ENCODE data around the gene SMAP1. TPM values are rescaled to one million over a fixed set of nuclear protein-coding genes. Genes with fewer than 3 reads are reported as not detected.
"Not testable (repeated sequence)": the region's sequence is repeated elsewhere in the genome, so short reads cannot be mapped to it uniquely, and the experiment has no call there.

Gene SMAP1
- total RNA-seq, 2 donors from 2014 or later: 36.6 to 49.4 TPM

DNA sequence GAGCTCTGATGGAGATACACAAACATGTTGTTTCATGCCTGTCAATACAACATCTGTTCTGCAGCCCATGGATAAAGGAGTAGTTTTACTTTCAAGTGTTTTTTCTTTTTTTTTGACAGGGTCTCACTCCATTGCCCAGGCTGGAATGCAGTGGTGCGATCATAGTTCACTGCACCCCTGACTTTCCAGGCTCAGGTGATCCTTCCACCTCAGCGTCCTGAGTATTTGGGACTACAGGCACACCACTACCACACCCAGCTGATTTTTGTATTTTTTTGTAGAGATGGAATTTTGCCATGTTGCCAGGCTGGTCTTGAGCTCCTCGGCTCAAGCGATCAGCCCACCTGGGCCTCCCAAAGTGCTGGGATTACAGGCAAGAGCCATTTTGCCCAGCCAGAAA is 97.0 kb downstream of the SMAP1 start:
- peaks cover 15% of the 10 kb centered on the region for H3K9me3 Mint-ChIP-seq
- peaks cover 16% of the 10 kb centered on the region for H3K36me3 ChIP-seq (ENCODE audit: control insufficient read depth, insufficient read depth, low read length)
- no peak overlapping the region for H3K27ac ChIP-seq (ENCODE audit: low read depth, low read length)
- TF ChIP-seq, protein P1, sequence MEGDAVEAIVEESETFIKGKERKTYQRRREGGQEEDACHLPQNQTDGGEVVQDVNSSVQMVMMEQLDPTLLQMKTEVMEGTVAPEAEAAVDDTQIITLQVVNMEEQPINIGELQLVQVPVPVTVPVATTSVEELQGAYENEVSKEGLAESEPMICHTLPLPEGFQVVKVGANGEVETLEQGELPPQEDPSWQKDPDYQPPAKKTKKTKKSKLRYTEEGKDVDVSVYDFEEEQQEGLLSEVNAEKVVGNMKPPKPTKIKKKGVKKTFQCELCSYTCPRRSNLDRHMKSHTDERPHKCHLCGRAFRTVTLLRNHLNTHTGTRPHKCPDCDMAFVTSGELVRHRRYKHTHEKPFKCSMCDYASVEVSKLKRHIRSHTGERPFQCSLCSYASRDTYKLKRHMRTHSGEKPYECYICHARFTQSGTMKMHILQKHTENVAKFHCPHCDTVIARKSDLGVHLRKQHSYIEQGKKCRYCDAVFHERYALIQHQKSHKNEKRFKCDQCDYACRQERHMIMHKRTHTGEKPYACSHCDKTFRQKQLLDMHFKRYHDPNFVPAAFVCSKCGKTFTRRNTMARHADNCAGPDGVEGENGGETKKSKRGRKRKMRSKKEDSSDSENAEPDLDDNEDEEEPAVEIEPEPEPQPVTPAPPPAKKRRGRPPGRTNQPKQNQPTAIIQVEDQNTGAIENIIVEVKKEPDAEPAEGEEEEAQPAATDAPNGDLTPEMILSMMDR (conservative IDR thresholded peaks at IDR 0.05): no peak
- WGBS, 2 experiments (ENCODE audit: insufficient coverage in 1 of 2, insufficient read length in 1 of 2): 95 to 100% methylated on average over 3 to 4 of the region's 4 CpGs
- peaks cover 22% of the 10 kb centered on the region for H3K36me3 Mint-ChIP-seq (ENCODE audit: low read depth)
- H3K4me3 ChIP-seq (ENCODE audit: low read length): no peak overlapping the region
- H3K4me1 Mint-ChIP-seq: no peaks in the 10 kb centered on the region
- H3K27ac Mint-ChIP-seq: no peak overlapping the region
- H3K27me3 Mint-ChIP-seq (ENCODE audit: insufficient read depth): no peaks in the 10 kb centered on the region
- H3K9me3 ChIP-seq (ENCODE audit: control insufficient read depth, low read length): peaks cover 6% of the 10 kb centered on the region
- DNase-seq: no peak
- H3K4me1 ChIP-seq (ENCODE audit: control insufficient read depth, insufficient read depth, low read length): no peaks in the 10 kb centered on the region
- no peak overlapping the region for H3K4me3 Mint-ChIP-seq
- H3K9ac ChIP-seq (ENCODE audit: extremely low read depth, low read length, poor library complexity, severe bottlenecking): no peak overlapping the region
- no peaks in the 10 kb centered on the region for H3K27me3 ChIP-seq (ENCODE audit: control insufficient read depth, insufficient read depth, low read length, poor library complexity, severe bottlenecking)

DNA sequence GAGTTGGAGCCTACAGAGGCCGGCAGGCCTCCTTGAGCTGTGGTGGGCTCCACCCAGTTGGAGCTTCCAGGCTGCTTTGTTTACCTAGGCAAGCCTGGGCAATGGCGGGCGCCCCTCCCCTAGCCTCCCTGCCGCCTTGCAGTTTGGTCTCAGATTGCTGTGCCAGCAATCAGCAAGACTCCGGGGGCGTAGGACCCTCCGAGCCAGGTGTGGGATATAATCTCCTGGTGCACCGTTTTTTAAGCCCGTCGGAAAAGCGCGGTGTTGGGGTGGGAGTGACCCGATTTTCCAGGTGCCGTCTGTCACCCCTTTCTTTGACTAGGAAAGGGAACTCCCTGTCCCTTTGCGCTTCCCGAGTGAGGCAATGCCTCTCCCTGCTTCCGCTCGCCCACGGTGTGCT is 103.7 kb downstream of the SMAP1 start:
- H3K9ac ChIP-seq (ENCODE audit: extremely low read depth, low read length, poor library complexity, severe bottlenecking); H3K27me3 Mint-ChIP-seq (ENCODE audit: insufficient read depth); DNase-seq; H3K4me3 Mint-ChIP-seq; H3K4me1 ChIP-seq (ENCODE audit: control insufficient read depth, insufficient read depth, low read length); H3K27ac ChIP-seq (ENCODE audit: low read depth, low read length); H3K4me1 Mint-ChIP-seq; H3K4me3 ChIP-seq (ENCODE audit: low read length); H3K27me3 ChIP-seq (ENCODE audit: control insufficient read depth, insufficient read depth, low read length, poor library complexity, severe bottlenecking); H3K9me3 ChIP-seq (ENCODE audit: control insufficient read depth, low read length); H3K27ac Mint-ChIP-seq: not testable (repeated sequence)
- Mint-ChIP-seq H3K9me3 (peaks cover 22% of the 10 kb centered on the region), H3K36me3 (ENCODE audit: low read depth) (peaks cover 30% of the 10 kb centered on the region)
- H3K36me3 ChIP-seq (ENCODE audit: control insufficient read depth, insufficient read depth, low read length): peaks cover 16% of the 10 kb centered on the region
- 91 to 97% methylated on average over 6 to 19 of the region's 19 CpGs for WGBS, 2 experiments (ENCODE audit: insufficient coverage in 1 of 2, insufficient read length in 1 of 2)

DNA sequence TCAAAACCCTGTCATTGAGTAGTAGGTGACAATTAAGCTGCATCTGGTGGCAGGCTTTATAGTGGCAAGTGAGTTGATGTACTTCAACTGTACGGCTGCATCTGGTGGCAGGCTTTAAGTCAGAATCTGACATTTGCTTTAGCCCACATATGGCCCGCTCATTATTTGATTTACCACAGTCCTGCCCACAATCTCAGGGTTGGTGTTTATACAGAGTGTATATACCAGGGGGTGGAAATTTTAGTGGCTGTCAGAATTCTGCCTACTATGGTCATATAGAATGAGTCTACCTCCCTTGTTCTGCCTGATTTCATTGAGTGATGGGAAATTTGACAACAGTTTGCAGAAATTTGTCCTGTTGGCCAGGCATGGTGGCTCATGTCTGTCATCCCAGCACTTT is 112.3 kb downstream of the SMAP1 start:
- H3K9me3 ChIP-seq (ENCODE audit: control insufficient read depth, low read length): peaks cover 21% of the 10 kb centered on the region
- Mint-ChIP-seq H3K36me3 (ENCODE audit: low read depth) (peaks cover 42% of the 10 kb centered on the region), H3K4me3 (no peak overlapping the region), H3K4me1 (no peaks in the 10 kb centered on the region), H3K9me3 (peaks cover 24% of the 10 kb centered on the region), H3K27ac (no peak overlapping the region), H3K27me3 (ENCODE audit: insufficient read depth) (no peaks in the 10 kb centered on the region)
- no peak overlapping the region for H3K9ac ChIP-seq (ENCODE audit: extremely low read depth, low read length, poor library complexity, severe bottlenecking)
- H3K36me3 ChIP-seq (ENCODE audit: control insufficient read depth, insufficient read depth, low read length): peaks cover 29% of the 10 kb centered on the region
- H3K4me1 ChIP-seq (ENCODE audit: control insufficient read depth, insufficient read depth, low read length): no peaks in the 10 kb centered on the region
- H3K27me3 ChIP-seq (ENCODE audit: control insufficient read depth, insufficient read depth, low read length, poor library complexity, severe bottlenecking): no peaks in the 10 kb centered on the region
- 100% methylated on average over 2 of the region's 2 CpGs; no CpG with 5 or more reads in 1 of the 2 experiments for WGBS, 2 experiments (ENCODE audit: insufficient coverage in 1 of 2, insufficient read length in 1 of 2)
- no peak overlapping the region for H3K4me3 ChIP-seq (ENCODE audit: low read length)
- TF ChIP-seq, protein P1 (conservative IDR thresholded peaks at IDR 0.05): no peak
- no peak overlapping the region for H3K27ac ChIP-seq (ENCODE audit: low read depth, low read length)
- no peak for DNase-seq

Measured in endodermal cell (in vitro differentiated cells).